ENCODE results near the gene DHRSX.

Gene DHRSX

DNA sequence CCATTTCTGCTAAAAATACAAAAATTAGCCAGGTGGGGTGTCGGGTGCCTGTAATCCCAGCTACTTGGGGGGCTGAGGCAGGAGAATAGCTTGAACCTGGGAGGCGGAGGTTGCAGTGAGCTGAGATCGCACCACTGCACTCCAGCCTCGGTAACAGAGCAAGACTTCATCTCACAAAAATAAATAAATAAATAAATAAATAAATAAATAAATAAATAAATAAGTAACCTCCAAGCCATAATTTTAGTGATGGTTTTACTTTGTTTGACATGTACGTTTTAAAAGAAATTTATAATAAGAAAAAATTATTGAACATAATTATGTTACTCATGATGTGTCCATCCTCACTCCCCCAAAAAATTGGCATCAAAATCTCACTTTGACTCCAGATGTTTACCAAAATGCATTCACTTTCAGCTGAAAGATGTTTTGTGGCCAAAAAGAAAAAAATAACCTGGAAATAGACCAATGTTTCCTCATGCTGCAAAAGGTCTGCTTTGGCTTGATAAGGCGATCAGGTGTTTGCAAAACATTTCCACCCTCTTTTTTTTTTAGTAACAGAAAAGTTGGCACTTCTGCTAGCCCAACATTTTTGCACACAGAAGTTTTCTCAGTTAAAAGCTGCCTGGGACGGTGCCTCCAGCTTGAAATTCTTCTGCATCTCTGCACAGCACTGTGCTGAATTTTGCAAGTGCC, 42.2 kb upstream of the DHRSX start:
- Histone ChIP-seq H4K20me1 (ENCODE audit: low read depth, low read length) (no peaks in the 10 kb centered on the region), H3K9me3 (ENCODE audit: insufficient read depth, low read length) (no peaks in the 10 kb centered on the region), H3K27ac (ENCODE audit: low read depth, low read length) (no peak overlapping the region), H3K79me2 (ENCODE audit: insufficient read depth, low read length) (no peaks in the 10 kb centered on the region), H3K27me3 (ENCODE audit: low read length) (no peaks in the 10 kb centered on the region), H3F3A (ENCODE audit: insufficient read depth) (no peaks in the 10 kb centered on the region), H3K4me2 (ENCODE audit: low read depth, low read length, poor library complexity, severe bottlenecking) (no peak overlapping the region), H3K36me3 (ENCODE audit: low read length) (no peaks in the 10 kb centered on the region), H3K4me3 (ENCODE audit: insufficient read depth, low read length, poor library complexity, severe bottlenecking) (no peak overlapping the region), H3K9me2 (replicated peaks; ENCODE audit: insufficient read depth, low read length) (no peaks in the 10 kb centered on the region), H2AFZ (ENCODE audit: low read depth, low read length, severe bottlenecking) (no peak overlapping the region), H3K9ac (ENCODE audit: low read length) (no peak overlapping the region)
- TF ChIP-seq, protein P1, sequence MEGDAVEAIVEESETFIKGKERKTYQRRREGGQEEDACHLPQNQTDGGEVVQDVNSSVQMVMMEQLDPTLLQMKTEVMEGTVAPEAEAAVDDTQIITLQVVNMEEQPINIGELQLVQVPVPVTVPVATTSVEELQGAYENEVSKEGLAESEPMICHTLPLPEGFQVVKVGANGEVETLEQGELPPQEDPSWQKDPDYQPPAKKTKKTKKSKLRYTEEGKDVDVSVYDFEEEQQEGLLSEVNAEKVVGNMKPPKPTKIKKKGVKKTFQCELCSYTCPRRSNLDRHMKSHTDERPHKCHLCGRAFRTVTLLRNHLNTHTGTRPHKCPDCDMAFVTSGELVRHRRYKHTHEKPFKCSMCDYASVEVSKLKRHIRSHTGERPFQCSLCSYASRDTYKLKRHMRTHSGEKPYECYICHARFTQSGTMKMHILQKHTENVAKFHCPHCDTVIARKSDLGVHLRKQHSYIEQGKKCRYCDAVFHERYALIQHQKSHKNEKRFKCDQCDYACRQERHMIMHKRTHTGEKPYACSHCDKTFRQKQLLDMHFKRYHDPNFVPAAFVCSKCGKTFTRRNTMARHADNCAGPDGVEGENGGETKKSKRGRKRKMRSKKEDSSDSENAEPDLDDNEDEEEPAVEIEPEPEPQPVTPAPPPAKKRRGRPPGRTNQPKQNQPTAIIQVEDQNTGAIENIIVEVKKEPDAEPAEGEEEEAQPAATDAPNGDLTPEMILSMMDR (IDR thresholded peaks at IDR 0.05; ENCODE audit: insufficient read depth, low read length, poor library complexity, severe bottlenecking), result no peak
- TF ChIP-seq EZH2phosphoT487 (conservative IDR thresholded peaks at IDR 0.05; ENCODE audit: low read length), result no peak

GRCh38 chrX:2541603-2542002, 40.8 kb upstream of the DHRSX start:
- H3F3A ChIP-seq (ENCODE audit: insufficient read depth), result no peaks in the 10 kb centered on the region
- no peaks in the 10 kb centered on the region for H4K20me1 ChIP-seq (ENCODE audit: low read depth, low read length)
- H3K4me2 ChIP-seq (ENCODE audit: low read depth, low read length, poor library complexity, severe bottlenecking), result no peak overlapping the region
- H3K79me2 ChIP-seq (ENCODE audit: insufficient read depth, low read length), result no peaks in the 10 kb centered on the region
- no peaks in the 10 kb centered on the region for H3K9me2 ChIP-seq (replicated peaks; ENCODE audit: insufficient read depth, low read length)
- TF ChIP-seq EZH2phosphoT487 (conservative IDR thresholded peaks at IDR 0.05; ENCODE audit: low read length), result no peak
- TF ChIP-seq, protein P1 (IDR thresholded peaks at IDR 0.05; ENCODE audit: insufficient read depth, low read length, poor library complexity, severe bottlenecking), result no peak
- no peak overlapping the region for H2AFZ ChIP-seq (ENCODE audit: low read depth, low read length, severe bottlenecking)
- no peaks in the 10 kb centered on the region for H3K9me3 ChIP-seq (ENCODE audit: insufficient read depth, low read length)
- no peaks in the 10 kb centered on the region for H3K36me3 ChIP-seq (ENCODE audit: low read length)
- H3K27ac ChIP-seq (ENCODE audit: low read depth, low read length), result no peak overlapping the region
- H3K4me3 ChIP-seq (ENCODE audit: insufficient read depth, low read length, poor library complexity, severe bottlenecking), result no peak overlapping the region
- no peaks in the 10 kb centered on the region for H3K27me3 ChIP-seq (ENCODE audit: low read length)
- H3K9ac ChIP-seq (ENCODE audit: low read length), result no peak overlapping the region

DNA sequence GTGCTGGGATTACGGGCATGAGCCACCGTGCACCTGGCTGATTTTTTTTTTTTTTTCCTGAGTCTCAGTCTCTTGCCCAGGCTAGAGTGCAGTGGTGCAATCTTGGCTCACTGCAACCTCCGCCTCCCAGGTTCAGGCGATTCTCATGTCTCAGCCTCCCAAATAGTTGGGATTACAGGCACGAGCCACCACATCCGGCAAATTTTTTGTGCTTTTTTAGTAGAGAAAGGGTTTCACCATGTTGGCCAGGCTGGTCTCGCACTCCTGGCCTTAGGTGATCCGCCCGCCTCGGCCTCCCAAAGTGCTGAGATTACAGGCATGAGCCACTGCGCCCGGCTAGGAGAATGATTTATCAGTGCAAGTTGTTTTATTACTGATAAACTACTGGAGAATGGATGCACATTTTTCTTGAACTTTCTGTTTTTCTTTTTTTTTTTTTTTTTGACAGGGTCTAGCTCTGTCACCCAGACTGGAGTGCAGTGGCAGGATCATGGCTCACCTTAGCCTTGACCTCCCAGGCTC, 39.7 kb upstream of the DHRSX start:
- no peaks in the 10 kb centered on the region for H3K9me3 ChIP-seq (ENCODE audit: insufficient read depth, low read length)
- H3K79me2 ChIP-seq (ENCODE audit: insufficient read depth, low read length), result no peaks in the 10 kb centered on the region
- H3K9me2 ChIP-seq (replicated peaks; ENCODE audit: insufficient read depth, low read length), result no peaks in the 10 kb centered on the region
- no peaks in the 10 kb centered on the region for H3K27me3 ChIP-seq (ENCODE audit: low read length)
- H3K4me2 ChIP-seq (ENCODE audit: low read depth, low read length, poor library complexity, severe bottlenecking), result no peak overlapping the region
- H3K36me3 ChIP-seq (ENCODE audit: low read length), result no peaks in the 10 kb centered on the region
- H3K9ac ChIP-seq (ENCODE audit: low read length), result no peak overlapping the region
- no peaks in the 10 kb centered on the region for H3F3A ChIP-seq (ENCODE audit: insufficient read depth)
- H4K20me1 ChIP-seq (ENCODE audit: low read depth, low read length), result no peaks in the 10 kb centered on the region
- no peak overlapping the region for H2AFZ ChIP-seq (ENCODE audit: low read depth, low read length, severe bottlenecking)
- no peak for TF ChIP-seq EZH2phosphoT487 (conservative IDR thresholded peaks at IDR 0.05; ENCODE audit: low read length)
- TF ChIP-seq, protein P1 (IDR thresholded peaks at IDR 0.05; ENCODE audit: insufficient read depth, low read length, poor library complexity, severe bottlenecking), result no peak
- H3K27ac ChIP-seq (ENCODE audit: low read depth, low read length), result no peak overlapping the region
- no peak overlapping the region for H3K4me3 ChIP-seq (ENCODE audit: insufficient read depth, low read length, poor library complexity, severe bottlenecking)

Measured in SU-DHL-6 (cell line).